ENCODE measurements around the gene CCN2.

DNA sequence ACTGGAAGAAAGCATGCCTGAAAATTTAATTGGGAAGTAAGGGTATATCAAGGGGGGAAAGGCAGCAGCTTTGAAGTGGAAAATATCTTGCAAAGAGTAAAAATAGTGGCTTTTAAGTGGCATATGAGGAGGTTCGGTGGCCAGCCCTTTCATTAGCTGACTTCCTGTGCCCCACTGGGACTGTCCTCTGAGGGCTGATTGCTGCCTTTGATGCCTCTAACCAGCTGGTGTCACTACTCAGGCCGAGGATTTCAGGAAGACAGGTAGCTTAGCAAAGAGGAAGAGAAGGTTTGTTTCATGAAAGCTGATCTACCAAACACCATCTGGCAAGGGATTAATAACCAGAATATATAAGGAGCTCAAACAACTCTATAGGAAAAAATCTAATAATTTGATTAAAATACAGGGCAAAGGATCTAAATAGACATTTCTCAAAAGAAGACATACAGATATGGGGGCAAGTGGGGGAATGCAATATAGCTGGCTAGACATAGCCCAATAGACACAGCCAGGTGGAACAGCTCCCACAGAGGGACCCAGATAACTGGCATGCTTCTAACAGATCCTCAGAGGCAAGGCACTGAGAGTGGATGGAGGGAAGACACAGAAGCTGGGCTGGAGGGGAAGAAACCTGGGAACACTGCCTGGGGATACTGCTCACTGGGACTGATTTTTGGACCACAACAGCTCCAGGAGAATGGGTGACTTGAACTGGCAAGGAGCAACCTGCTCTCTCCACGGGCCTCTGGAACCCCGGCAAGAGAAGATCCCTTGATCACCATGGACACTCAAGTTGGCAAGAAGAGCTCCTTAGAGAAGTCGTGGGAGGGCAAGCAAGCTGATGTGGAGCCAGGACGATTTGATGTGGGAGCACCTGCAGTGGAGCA lies 33.2 kb downstream of the CCN2 start:
- TF ChIP-seq, protein P1, sequence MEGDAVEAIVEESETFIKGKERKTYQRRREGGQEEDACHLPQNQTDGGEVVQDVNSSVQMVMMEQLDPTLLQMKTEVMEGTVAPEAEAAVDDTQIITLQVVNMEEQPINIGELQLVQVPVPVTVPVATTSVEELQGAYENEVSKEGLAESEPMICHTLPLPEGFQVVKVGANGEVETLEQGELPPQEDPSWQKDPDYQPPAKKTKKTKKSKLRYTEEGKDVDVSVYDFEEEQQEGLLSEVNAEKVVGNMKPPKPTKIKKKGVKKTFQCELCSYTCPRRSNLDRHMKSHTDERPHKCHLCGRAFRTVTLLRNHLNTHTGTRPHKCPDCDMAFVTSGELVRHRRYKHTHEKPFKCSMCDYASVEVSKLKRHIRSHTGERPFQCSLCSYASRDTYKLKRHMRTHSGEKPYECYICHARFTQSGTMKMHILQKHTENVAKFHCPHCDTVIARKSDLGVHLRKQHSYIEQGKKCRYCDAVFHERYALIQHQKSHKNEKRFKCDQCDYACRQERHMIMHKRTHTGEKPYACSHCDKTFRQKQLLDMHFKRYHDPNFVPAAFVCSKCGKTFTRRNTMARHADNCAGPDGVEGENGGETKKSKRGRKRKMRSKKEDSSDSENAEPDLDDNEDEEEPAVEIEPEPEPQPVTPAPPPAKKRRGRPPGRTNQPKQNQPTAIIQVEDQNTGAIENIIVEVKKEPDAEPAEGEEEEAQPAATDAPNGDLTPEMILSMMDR (IDR thresholded peaks at IDR 0.05) = no peak
- no peak for TF ChIP-seq POLR2A (IDR thresholded peaks at IDR 0.05; ENCODE audit: low read depth)
- TF ChIP-seq POLR2AphosphoS5 (IDR thresholded peaks at IDR 0.05) = no peak

Data from esophagus muscularis mucosa (tissue), 3 donors.